Coronary artery (tissue), 2 donors: ENCODE data around the gene FBLN5.
A peak's percentile ranks its signal among the peaks of the same experiment; 100 is the strongest.

Experiments used
- DNase-seq: peaks from one replicate; pipeline ENCODE4 v3.0.0-alpha.2; 2017; ENCODE audit warnings: low spot score
- H3K27ac ChIP-seq, 2 donors: fragments of 200-600 bp; sonication (generic); one replicate each; pipeline ENCODE4 v1.5.1; 2016 to 2019
- H3K4me3 ChIP-seq: fragments of 200-600 bp; sonication (generic); 2 replicates; pipeline ENCODE4 v1.5.1; 2016; ENCODE audit warnings: mild to moderate bottlenecking, moderate library complexity
- CTCF ChIP-seq: fragments of 200-600 bp; sonication (generic); IDR thresholded peaks from one replicate; pipeline ENCODE4 v1.5.1; 2019; ENCODE audit warnings: antibody characterized with exemption

The FBLN5 gene

GRCh38 chr14:91867316-91867988 lies 80.0 kb downstream of the FBLN5 start, which contains the start of gene TC2N:
TC2N (minus strand) TSS chr14:91867536; CDS start chr14:91813769, 53,767 bp downstream.
- H3K27ac ChIP-seq: peak within 1 kb of the TSS in 1 of 2 donors; percentile 9
- H3K4me3 ChIP-seq: no peak within 1 kb of the TSS
- DNase-seq: no peak
- no peak for TF ChIP-seq CTCF

- no peak for DNase-seq
- H3K4me3 ChIP-seq: no peak overlapping the region
- H3K27ac ChIP-seq: peak overlapping the region in 1 of 2 donors; percentile 9
- TF ChIP-seq CTCF: no peak
Observed at GRCh38 chr14:91866511-91867295, 80.8 kb downstream of the FBLN5 start.

GRCh38 chr14:91866061-91866460 lies 81.4 kb downstream of the FBLN5 start:
- no peak for TF ChIP-seq CTCF
- no peak for DNase-seq
- no peak overlapping the region for H3K4me3 ChIP-seq

GRCh38 chr14:91862417-91862816 lies 85.1 kb downstream of the FBLN5 start:
- no peak overlapping the region for H3K4me3 ChIP-seq
- DNase-seq: no peak
- no peak for TF ChIP-seq CTCF

More at GRCh38 chr14:91866061-91866460, 81.4 kb downstream of the FBLN5 start:
- no peak overlapping the region for H3K27ac ChIP-seq

GRCh38 chr14:91861091-91861490 lies 86.4 kb downstream of the FBLN5 start:
- no peak for DNase-seq
- Histone ChIP-seq H3K27ac (no peak overlapping the region), H3K4me3 (no peak overlapping the region)
- TF ChIP-seq CTCF: no peak

More at GRCh38 chr14:91862417-91862816, 85.1 kb downstream of the FBLN5 start:
- no peak overlapping the region for H3K27ac ChIP-seq

GRCh38 chr14:91860238-91860637 lies 87.3 kb downstream of the FBLN5 start:
- no peak for DNase-seq
- no peak overlapping the region for H3K4me3 ChIP-seq
- TF ChIP-seq CTCF: no peak
- H3K27ac ChIP-seq: no peak overlapping the region
